Activated T-cell treated with anti-CD3 and anti-CD28 coated beads for 48 hours (primary cell): ENCODE measurements around the gene USH2A.

Source experiments
- DNase-seq: peaks from one replicate; pipeline ENCODE4 v3.0.0-alpha.2; 2020; ENCODE audit warnings: low read depth

Gene USH2A

GRCh38 chr1:216422821-216423520 is at the start of gene USH2A:
Gene USH2A, minus strand, starts transcription at chr1:216423448. Its CDS starts 1,112 bp downstream, at chr1:216422336.
- no peak for DNase-seq

GRCh38 chr1:216466162-216466801 is 43.0 kb upstream of the USH2A start:
- no peak for DNase-seq

- no peak for DNase-seq
These were observed 41.2 kb upstream of the USH2A start for GRCh38 chr1:216464489-216464888.

- no peak for DNase-seq
These were observed 39.0 kb upstream of the USH2A start for GRCh38 chr1:216462066-216462775.

GRCh38 chr1:216461466-216461865 is 38.2 kb upstream of the USH2A start:
- no peak for DNase-seq

GRCh38 chr1:216459651-216460207 is 36.5 kb upstream of the USH2A start:
- no peak for DNase-seq

GRCh38 chr1:216458812-216459211 is 35.6 kb upstream of the USH2A start:
- DNase-seq = no peak

- DNase-seq = no peak
These were observed 34.1 kb upstream of the USH2A start for GRCh38 chr1:216457356-216457755.

GRCh38 chr1:216456682-216457081 is 33.4 kb upstream of the USH2A start:
- no peak for DNase-seq

GRCh38 chr1:216453777-216454176 is 30.5 kb upstream of the USH2A start:
- DNase-seq = no peak

- DNase-seq = no peak
These were observed 27.0 kb upstream of the USH2A start for GRCh38 chr1:216450227-216450626.

- no peak for DNase-seq
These were observed 24.8 kb upstream of the USH2A start for GRCh38 chr1:216448011-216448510.

GRCh38 chr1:216437603-216438002 is 14.4 kb upstream of the USH2A start:
- no peak for DNase-seq

- no peak for DNase-seq
These were observed 11.0 kb upstream of the USH2A start for GRCh38 chr1:216434232-216434631.

- DNase-seq = no peak
These were observed 9.9 kb upstream of the USH2A start for GRCh38 chr1:216433175-216433574.

- no peak for DNase-seq
These were observed 7.5 kb upstream of the USH2A start for GRCh38 chr1:216430744-216431143.

GRCh38 chr1:216425577-216425976 is 2.3 kb upstream of the USH2A start:
- no peak for DNase-seq

- no peak for DNase-seq
These were observed 2.5 kb downstream of the USH2A start for GRCh38 chr1:216420746-216421145.

- no peak for DNase-seq
These were observed 3.0 kb downstream of the USH2A start for GRCh38 chr1:216420263-216420662.

- no peak for DNase-seq
These were observed 6.8 kb downstream of the USH2A start for GRCh38 chr1:216416488-216416887.

GRCh38 chr1:216410026-216410425 is 13.2 kb downstream of the USH2A start:
- no peak for DNase-seq

- DNase-seq = no peak
These were observed 32.3 kb downstream of the USH2A start for GRCh38 chr1:216390956-216391355.

GRCh38 chr1:216389774-216390173 is 33.5 kb downstream of the USH2A start:
- no peak for DNase-seq
